Measurements from ENCODE around the gene ZNF366.

Gene ZNF366

GRCh38 chr5:72507231-72507906, at the start of gene ZNF366:
Gene ZNF366, minus strand, starts transcription at chr5:72507410. Its CDS starts 45,914 bp downstream, at chr5:72461496.
- no peak for TF ChIP-seq CTCF (conservative IDR thresholded peaks at IDR 0.05)
- no peak within 1 kb of the TSS for H3K27ac ChIP-seq

GRCh38 chr5:72556351-72557166, 49.3 kb upstream of the ZNF366 start:
- H3K27ac ChIP-seq: no peak overlapping the region

GRCh38 chr5:72555871-72556270, 48.7 kb upstream of the ZNF366 start:
- H3K27ac ChIP-seq: no peak overlapping the region
- TF ChIP-seq CTCF (conservative IDR thresholded peaks at IDR 0.05): no peak

More at GRCh38 chr5:72556351-72557166, 49.3 kb upstream of the ZNF366 start:
- TF ChIP-seq CTCF (conservative IDR thresholded peaks at IDR 0.05): no peak

- H3K27ac ChIP-seq: no peak overlapping the region
- TF ChIP-seq CTCF (conservative IDR thresholded peaks at IDR 0.05): no peak
These were observed 47.7 kb upstream of the ZNF366 start for GRCh38 chr5:72554897-72555296.

- TF ChIP-seq CTCF (conservative IDR thresholded peaks at IDR 0.05): no peak
- no peak overlapping the region for H3K27ac ChIP-seq
These were observed 44.9 kb upstream of the ZNF366 start for GRCh38 chr5:72552041-72552557.

GRCh38 chr5:72550595-72550994, 43.4 kb upstream of the ZNF366 start:
- no peak for TF ChIP-seq CTCF (conservative IDR thresholded peaks at IDR 0.05)
- no peak overlapping the region for H3K27ac ChIP-seq

GRCh38 chr5:72543811-72544210, 36.6 kb upstream of the ZNF366 start:
- no peak overlapping the region for H3K27ac ChIP-seq
- no peak for TF ChIP-seq CTCF (conservative IDR thresholded peaks at IDR 0.05)
